ENCODE results near the gene GPS1. TPM values are rescaled to one million over a fixed set of nuclear protein-coding genes. Genes with fewer than 3 reads are reported as not detected.

Gene GPS1
- total and polyA plus RNA-seq, 2 experiments from 2014 or later, result 101 to 160 TPM

- no peak overlapping the region for H3K4me2 ChIP-seq
- DNase-seq (ENCODE audit: low spot score), result no peak
- no peak overlapping the region for H3K4me3 ChIP-seq
- no peaks in the 10 kb centered on the region for H3K36me3 ChIP-seq (replicated peaks; ENCODE audit: insufficient read depth, low read depth)
- H3K27me3 ChIP-seq, result no peaks in the 10 kb centered on the region
- H3K79me2 ChIP-seq, result no peaks in the 10 kb centered on the region
- WGBS (ENCODE audit: low lambda C conversion rate, missing lambda C conversion rate), result 98% methylated on average over 37 of the region's 47 CpGs
- H4K20me1 ChIP-seq (ENCODE audit: insufficient read depth, poor library complexity, severe bottlenecking), result peaks cover 3% of the 10 kb centered on the region
- H3K4me1 ChIP-seq (ENCODE audit: insufficient read depth), result no peaks in the 10 kb centered on the region
- H3K27ac ChIP-seq, result no peak overlapping the region
- H3K9me3 ChIP-seq (ENCODE audit: low read depth), result no peaks in the 10 kb centered on the region
- TF ChIP-seq EZH2phosphoT487 (IDR thresholded peaks at IDR 0.05; ENCODE audit: low read depth, severe bottlenecking, unreplicated experiment), result no peak
- no peak for TF ChIP-seq CTCF (IDR thresholded peaks at IDR 0.05; ENCODE audit: poor library complexity)
- TF ChIP-seq EZH2 (IDR thresholded peaks at IDR 0.05; ENCODE audit: borderline replicate concordance), result no peak
- no peaks in the 10 kb centered on the region for H3K9me2 ChIP-seq (replicated peaks; ENCODE audit: insufficient read depth)
- no peak overlapping the region for H2AFZ ChIP-seq
These were observed 27.4 kb downstream of the GPS1 start for GRCh38 chr17:82079001-82079677.

DNA sequence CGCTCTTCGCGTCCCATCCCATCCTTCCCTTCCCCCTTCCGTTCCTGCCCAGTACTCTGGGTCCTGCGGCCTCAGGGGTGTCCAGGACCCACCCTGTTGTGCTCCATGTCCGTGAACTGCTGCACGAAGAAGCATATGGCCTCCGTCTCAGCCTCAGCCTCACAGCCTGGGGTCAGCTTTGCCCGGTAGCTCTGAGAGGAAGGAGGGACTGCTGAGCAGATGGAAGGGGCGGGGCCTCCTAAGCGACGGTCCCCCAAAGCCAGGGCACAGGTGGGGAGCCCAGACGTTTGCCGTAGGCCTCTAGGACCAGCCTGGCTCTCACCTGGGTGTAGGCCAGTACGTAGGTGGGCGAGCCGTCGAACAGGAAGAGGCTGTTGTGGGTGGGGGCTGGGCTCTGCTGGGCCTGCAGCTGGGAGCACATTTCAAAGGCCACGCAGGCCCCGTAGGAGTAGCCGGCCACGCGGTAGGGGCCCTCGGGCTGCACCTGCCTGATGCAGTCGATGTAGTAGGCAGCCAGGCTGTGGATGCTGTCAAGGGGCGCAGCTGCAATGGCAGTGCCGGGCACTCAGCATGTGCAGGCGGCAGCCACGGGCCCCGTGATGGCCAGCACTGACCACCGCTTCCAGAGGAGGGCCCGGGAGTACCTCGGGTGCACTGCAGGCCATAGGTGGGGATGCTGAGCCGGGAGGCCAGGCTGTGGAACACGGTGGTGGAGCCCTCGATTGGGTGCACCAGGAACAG lies 28.5 kb downstream of the GPS1 start:
- Histone ChIP-seq H3K79me2 (no peaks in the 10 kb centered on the region), H3K9me3 (ENCODE audit: low read depth) (no peaks in the 10 kb centered on the region), H3K4me1 (ENCODE audit: insufficient read depth) (no peaks in the 10 kb centered on the region), H3K9me2 (replicated peaks; ENCODE audit: insufficient read depth) (no peaks in the 10 kb centered on the region), H3K4me3 (no peak overlapping the region), H3K4me2 (no peak overlapping the region), H3K27ac (no peak overlapping the region), H3K36me3 (replicated peaks; ENCODE audit: insufficient read depth, low read depth) (no peaks in the 10 kb centered on the region), H3K27me3 (no peaks in the 10 kb centered on the region), H4K20me1 (ENCODE audit: insufficient read depth, poor library complexity, severe bottlenecking) (peaks cover 3% of the 10 kb centered on the region), H2AFZ (no peak overlapping the region)
- 93% methylated on average over 35 of the region's 36 CpGs for WGBS (ENCODE audit: low lambda C conversion rate, missing lambda C conversion rate)
- TF ChIP-seq CTCF (IDR thresholded peaks at IDR 0.05; ENCODE audit: poor library complexity), result no peak
- no peak for TF ChIP-seq EZH2phosphoT487 (IDR thresholded peaks at IDR 0.05; ENCODE audit: low read depth, severe bottlenecking, unreplicated experiment)
- TF ChIP-seq EZH2 (IDR thresholded peaks at IDR 0.05; ENCODE audit: borderline replicate concordance), result no peak
- DNase-seq (ENCODE audit: low spot score), result no peak

- Histone ChIP-seq H3K79me2 (no peaks in the 10 kb centered on the region), H3K4me1 (ENCODE audit: insufficient read depth) (no peaks in the 10 kb centered on the region), H3K27ac (no peak overlapping the region), H3K36me3 (replicated peaks; ENCODE audit: insufficient read depth, low read depth) (no peaks in the 10 kb centered on the region), H3K9me2 (replicated peaks; ENCODE audit: insufficient read depth) (no peaks in the 10 kb centered on the region), H3K4me3 (no peak overlapping the region), H4K20me1 (ENCODE audit: insufficient read depth, poor library complexity, severe bottlenecking) (peaks cover 3% of the 10 kb centered on the region), H3K4me2 (no peak overlapping the region), H3K27me3 (no peaks in the 10 kb centered on the region), H2AFZ (no peak overlapping the region), H3K9me3 (ENCODE audit: low read depth) (no peaks in the 10 kb centered on the region)
- no peak for TF ChIP-seq EZH2 (IDR thresholded peaks at IDR 0.05; ENCODE audit: borderline replicate concordance)
- no peak for TF ChIP-seq EZH2phosphoT487 (IDR thresholded peaks at IDR 0.05; ENCODE audit: low read depth, severe bottlenecking, unreplicated experiment)
- TF ChIP-seq CTCF (IDR thresholded peaks at IDR 0.05; ENCODE audit: poor library complexity), result no peak
- DNase-seq (ENCODE audit: low spot score), result no peak
- WGBS (ENCODE audit: low lambda C conversion rate, missing lambda C conversion rate), result 96% methylated on average over 41 of the region's 44 CpGs
These were observed 29.2 kb downstream of the GPS1 start for GRCh38 chr17:82080789-82081464.
